Activated CD4-positive, alpha-beta T cell treated with anti-CD3 and anti-CD28 coated beads for 48 hours (primary cell): ENCODE measurements around the gene ADM2.
"Not testable (repeated sequence)": the region's sequence is repeated elsewhere in the genome, so short reads cannot be mapped to it uniquely, and the experiment has no call there.

Source experiments
- DNase-seq: peaks from one replicate; pipeline ENCODE4 v3.0.0-alpha.2; 2020

The ADM2 gene, protein sequence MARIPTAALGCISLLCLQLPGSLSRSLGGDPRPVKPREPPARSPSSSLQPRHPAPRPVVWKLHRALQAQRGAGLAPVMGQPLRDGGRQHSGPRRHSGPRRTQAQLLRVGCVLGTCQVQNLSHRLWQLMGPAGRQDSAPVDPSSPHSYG

GRCh38 chr22:50481440-50482106 lies at the start of gene ADM2:
Gene ADM2 (plus strand): TSS chr22:50481543. CDS start chr22:50481848, 305 bp downstream.
- DNase-seq: peak; percentile 71

DNA sequence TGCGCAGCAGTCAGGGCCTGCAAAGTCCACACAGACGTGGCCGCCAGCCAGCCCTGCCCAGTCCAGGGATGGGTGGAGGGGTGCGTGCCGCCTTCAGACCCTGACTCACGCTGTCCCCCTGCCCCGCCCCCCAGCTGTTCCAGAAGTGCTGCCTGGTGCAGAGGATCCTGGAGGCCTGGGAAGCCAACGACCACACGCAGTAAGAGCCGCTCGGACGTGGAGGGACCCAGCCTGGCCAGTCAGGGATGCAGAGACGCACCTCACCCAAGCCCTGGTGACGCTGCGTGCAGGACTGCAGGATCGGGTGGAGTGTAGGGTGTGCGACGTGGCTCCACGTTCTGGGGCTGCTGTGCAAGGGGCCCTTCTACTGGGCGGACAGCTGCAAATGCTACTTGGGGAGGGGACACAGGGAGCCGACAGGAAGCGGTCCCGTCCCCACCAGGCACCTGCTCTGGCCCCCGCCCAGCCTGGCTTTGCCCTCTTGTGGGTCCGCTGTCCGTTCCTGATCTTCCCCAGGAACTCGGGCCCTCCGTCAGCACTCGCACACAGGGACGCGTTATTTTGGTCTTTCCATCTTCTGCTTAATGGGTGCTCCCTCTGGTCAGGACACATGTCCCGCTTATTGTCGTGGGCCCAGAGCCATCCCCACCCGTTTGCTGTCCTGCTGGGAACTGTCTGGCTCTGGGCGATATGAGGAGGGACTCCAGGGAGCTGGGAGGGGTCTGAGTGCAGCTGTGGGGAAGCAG lies 49.0 kb upstream of the ADM2 start:
- no peak for DNase-seq

GRCh38 chr22:50432877-50433510 lies 48.3 kb upstream of the ADM2 start:
- not testable (repeated sequence) for DNase-seq

DNA sequence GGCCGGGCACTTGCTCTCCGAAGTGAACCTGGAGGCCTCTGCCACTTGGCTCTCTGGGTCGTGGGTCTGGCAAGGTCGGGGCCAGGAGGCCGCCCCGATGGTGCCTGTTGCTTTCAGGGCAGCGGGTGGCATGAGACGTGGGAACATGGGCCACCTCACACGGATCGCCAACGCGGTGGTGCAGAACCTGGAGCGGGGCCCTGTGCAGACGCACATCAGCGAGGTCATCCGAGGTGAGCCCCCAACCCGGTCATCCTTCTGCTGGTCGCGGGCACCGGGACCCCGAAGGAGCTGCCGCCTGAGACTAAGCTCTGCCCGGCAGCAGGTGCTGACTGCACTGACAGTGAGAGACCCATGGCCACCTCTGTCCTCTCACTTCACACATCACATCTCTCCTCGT lies 46.5 kb upstream of the ADM2 start:
- DNase-seq: no peak

- DNase-seq: no peak
These were observed 45.9 kb upstream of the ADM2 start for GRCh38 chr22:50435291-50436014.

GRCh38 chr22:50436015-50436830 lies 45.1 kb upstream of the ADM2 start:
- DNase-seq: no peak

GRCh38 chr22:50436841-50437341 lies 44.5 kb upstream of the ADM2 start:
- DNase-seq: no peak

DNA sequence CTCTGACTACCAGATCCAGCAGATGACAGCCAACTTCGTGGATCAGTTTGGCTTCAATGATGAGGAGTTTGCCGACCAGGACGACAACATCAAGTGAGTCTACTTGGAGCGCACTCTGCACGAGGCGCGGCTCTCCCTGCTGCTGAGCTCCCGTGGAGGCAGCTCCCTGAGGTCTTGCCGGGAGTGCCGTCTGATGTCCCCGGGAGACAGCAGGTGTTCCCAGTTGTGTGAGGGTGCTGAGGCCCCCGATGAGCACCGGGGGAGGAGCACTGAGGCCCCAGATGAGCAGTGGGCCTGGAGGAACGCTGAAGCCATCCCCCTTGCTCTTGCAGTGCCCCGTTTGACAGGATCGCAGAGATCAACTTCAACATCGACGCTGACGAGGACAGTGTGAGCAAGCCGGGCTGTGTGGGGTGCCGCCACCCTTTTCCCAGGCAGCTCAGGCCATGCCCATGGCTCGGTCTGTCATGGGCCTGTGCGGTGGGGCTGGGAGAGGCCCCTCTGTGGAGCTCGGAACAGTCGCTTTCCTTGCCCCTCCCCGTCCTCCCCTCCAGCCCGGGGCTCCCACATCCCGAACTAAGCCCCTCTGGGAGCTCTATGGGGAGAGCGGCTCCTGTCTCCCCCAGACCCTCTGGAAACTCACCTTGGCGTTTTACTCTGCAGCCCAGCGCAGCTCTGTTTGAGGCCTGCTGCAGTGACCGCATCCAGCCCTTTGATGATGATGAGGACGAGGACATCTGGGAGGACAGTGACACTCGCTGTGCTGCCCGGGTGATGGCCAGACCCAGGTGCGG lies 43.6 kb upstream of the ADM2 start:
- DNase-seq: no peak

DNA sequence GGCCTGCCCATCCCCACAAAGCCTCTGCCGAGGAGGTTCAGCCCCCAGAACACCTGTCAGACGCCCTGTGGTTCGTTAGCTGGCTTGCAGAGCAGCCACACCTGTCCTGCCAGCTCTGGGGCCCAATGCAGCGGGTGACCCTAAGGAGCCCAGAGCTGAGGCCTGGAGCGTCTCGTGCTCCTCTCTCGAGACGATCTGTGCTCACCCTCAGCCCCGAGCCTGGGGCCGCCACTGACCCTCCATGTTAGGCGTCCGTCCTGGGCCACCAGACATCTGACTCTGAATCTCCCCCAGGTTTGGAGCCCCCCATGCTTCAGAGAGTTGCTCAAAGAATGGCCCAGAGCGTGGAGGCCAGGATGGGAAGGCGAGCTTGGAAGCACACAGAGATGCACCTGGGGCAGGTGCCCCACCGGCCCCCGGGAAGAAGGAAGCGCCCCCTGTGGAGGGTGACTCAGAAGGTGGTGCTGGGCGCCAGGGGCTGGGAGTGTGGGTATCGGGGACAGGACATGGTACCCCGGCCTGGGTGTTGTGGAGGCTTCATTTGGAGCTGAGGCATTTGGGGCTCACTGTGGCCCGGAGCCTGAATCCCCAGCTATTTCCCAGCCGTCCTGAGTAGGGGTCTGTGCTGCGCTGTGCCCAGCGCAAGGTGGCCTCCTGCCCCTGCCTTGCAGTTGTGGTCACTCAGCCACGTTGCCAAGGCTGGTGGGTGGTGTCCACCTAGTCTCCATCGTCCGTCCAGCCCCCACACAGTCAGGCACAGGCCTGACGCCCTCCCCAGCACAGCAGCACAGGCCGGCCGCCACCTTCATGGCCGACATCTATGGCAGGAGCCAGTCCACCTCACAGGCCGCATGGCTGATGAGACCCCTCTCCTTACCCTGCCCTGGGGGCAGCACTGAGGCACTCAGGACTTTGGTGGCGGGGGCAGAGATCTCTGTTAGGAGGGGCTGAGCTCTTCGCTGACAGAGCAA lies 42.8 kb upstream of the ADM2 start:
- no peak for DNase-seq

DNA sequence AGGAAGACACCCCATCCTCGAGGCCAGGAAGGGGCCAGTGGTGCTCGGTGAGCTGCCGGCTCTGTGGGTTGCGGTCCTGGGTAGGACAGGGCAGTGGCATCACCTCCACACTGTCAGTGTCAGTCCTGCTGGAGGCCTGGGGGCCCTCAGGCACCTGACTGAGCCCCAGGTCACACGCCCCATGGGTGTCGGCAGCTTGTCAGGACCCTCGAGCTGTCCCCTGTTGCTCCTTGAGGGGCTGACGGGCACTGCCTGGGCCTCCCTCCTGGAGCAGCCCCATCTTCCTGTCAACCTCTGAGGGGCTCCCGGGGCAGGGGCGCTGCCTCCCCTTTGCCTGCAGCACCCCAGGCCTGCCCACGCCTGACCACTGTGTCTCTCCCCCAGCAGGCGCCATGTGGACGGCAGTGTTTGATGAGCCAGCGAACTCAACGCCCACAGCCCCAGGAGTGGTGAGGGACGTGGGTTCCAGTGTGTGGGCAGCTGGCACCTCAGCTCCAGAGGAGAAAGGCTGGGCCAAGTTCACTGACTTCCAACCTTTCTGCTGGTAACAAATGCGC lies 42.0 kb upstream of the ADM2 start:
- DNase-seq: no peak

DNA sequence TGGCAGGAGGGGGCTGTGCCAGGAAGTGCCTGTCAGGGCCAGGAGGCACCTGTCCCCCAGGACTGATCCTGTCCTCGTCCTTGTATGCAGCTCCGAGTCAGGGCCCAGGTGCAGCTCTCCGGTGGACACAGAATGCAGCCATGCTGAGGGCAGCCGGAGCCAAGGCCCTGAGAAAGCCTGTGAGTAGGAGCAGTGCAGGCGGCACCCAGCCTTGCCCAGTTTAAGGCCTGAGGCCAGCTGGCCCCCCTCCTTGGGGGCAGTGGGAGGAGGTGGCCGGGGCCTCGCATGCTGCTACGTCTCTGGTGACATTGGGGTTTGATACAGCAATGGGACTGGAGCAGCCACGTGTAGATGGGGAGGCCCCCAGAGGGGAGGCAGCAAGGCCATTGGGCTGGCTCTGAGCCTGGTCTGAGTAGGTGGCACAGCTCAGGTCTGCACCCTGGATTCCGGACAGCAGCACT lies 41.4 kb upstream of the ADM2 start:
- DNase-seq: no peak

- no peak for DNase-seq
These were observed 40.6 kb upstream of the ADM2 start for GRCh38 chr22:50440544-50441249.

DNA sequence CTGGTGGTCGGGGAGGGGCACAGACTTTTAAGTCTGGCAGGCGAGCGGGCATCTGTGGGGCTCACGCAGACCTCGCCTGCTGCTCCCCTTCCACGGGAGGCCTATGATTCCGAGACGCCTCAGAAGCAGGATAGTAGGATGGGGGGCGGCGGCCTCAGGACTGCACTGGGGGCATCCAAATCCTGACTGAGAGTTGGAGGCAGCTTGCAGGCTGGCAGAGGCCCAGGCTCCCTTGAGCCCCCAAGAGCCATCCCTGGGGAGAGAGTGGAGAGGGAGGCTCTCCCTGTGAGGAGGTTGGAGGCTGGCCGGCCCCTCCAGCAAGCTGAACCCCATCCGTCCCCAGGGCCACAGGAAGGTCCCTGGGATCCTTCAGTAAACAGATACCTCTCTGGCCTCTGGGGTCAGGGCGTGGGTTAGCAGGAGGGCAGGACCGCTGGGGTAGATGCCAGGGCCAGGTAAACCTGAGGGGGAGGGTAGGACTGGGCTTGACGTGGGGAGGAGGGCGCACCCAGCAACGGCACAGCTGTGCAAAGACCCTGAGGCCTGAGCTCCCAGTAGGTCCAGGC lies 39.8 kb upstream of the ADM2 start:
- no peak for DNase-seq

GRCh38 chr22:50443197-50443596 lies 38.1 kb upstream of the ADM2 start:
- no peak for DNase-seq

DNA sequence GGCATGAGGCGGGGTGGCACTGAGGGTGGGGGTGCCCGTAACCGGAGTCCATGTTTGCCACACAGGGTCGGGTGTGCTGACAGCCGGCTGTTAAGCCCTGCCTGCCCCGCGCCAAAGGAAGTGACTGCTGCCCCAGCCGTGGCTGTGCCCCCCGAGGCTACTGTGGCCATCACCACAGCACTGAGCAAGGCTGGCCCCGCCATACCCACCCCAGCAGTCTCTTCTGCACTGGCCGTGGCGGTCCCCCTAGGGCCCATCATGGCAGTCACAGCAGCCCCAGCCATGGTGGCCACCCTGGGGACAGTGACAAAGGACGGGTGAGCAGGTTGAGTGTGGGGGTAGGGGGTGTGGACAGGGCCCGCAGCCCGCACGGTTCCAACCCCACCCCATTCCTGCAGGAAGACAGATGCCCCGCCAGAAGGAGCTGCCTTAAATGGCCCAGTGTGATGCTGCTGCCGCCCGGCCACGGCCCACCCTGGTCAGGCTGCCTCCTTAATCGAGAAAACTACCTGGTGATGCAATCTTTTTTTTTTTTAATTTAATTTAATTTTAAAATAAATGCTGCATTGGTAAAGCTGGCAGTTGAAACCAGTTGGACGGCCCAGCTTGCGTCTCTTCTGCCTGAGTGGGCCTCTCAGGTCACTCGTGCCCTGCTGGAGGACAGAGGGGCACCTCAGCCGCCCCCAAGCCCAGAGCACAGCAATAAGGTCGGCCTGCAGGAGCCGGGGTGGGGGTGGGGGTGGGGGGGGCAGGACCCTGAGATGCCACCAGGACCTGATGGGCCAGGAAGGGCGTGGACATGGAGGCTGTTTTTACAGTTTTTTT lies 37.3 kb upstream of the ADM2 start:
- DNase-seq: no peak

DNA sequence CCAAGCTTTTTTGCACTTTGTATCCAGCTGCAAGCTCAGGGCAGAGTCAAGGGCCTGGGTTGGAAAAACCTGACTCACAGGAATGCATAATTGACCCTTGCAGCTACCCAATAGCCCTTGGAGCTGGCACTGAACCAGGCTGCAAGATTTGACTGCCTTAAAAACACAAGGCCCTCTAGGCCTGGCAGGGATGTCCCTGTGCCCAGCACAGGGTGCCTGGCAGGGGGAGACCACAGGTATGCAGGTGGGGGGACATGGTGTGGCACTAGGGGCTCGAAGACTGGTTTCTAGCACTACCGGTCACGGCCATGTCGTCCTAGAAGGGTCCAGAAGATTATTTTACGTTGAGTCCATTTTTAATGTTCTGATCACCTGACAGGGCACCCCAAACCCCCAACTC lies 36.7 kb upstream of the ADM2 start:
- no peak for DNase-seq
